ENCODE results near the gene ANTXR1.

Gene ANTXR1

GRCh38 chr2:69123182-69123581 is 110.2 kb downstream of the ANTXR1 start:
- no peak overlapping the region for H3K27ac ChIP-seq
- TF ChIP-seq CTCF (IDR thresholded peaks at IDR 0.05; ENCODE audit: low read depth, low read length): no peak
- DNase-seq: no peak
- no peaks in the 10 kb centered on the region for H3K36me3 ChIP-seq
- H3K9me3 ChIP-seq (ENCODE audit: severe bottlenecking): no peaks in the 10 kb centered on the region
- no peak overlapping the region for H3K4me3 ChIP-seq (ENCODE audit: low read depth, low read length)
- H3K27me3 ChIP-seq (ENCODE audit: insufficient read depth, low read depth, severe bottlenecking): no peaks in the 10 kb centered on the region

GRCh38 chr2:69124343-69124742 is 111.4 kb downstream of the ANTXR1 start:
- Histone ChIP-seq H3K36me3 (no peaks in the 10 kb centered on the region; the same call in 1 of the 2 replicates), H3K4me3 (ENCODE audit: low read depth, low read length) (no peak overlapping the region), H3K27me3 (ENCODE audit: insufficient read depth, low read depth, severe bottlenecking) (no peaks in the 10 kb centered on the region), H3K27ac (no peak overlapping the region), H3K9me3 (ENCODE audit: severe bottlenecking) (no peaks in the 10 kb centered on the region)
- no peak for TF ChIP-seq CTCF (IDR thresholded peaks at IDR 0.05; ENCODE audit: low read depth, low read length)
- DNase-seq: no peak

GRCh38 chr2:69125816-69126215 is 112.8 kb downstream of the ANTXR1 start:
- TF ChIP-seq CTCF (IDR thresholded peaks at IDR 0.05; ENCODE audit: low read depth, low read length): no peak
- no peak for DNase-seq
- Histone ChIP-seq H3K27me3 (ENCODE audit: insufficient read depth, low read depth, severe bottlenecking) (no peaks in the 10 kb centered on the region), H3K4me3 (ENCODE audit: low read depth, low read length) (no peak overlapping the region), H3K36me3 (no peaks in the 10 kb centered on the region; the same call in 1 of the 2 replicates), H3K9me3 (ENCODE audit: severe bottlenecking) (no peaks in the 10 kb centered on the region), H3K27ac (no peak overlapping the region)

- TF ChIP-seq CTCF (IDR thresholded peaks at IDR 0.05; ENCODE audit: low read depth, low read length): no peak
- Histone ChIP-seq H3K9me3 (ENCODE audit: severe bottlenecking) (no peaks in the 10 kb centered on the region), H3K27ac (no peak overlapping the region), H3K27me3 (ENCODE audit: insufficient read depth, low read depth, severe bottlenecking) (no peaks in the 10 kb centered on the region), H3K36me3 (no peaks in the 10 kb centered on the region; the same call in 1 of the 2 replicates), H3K4me3 (ENCODE audit: low read depth, low read length) (no peak overlapping the region)
- no peak for DNase-seq
Measured at GRCh38 chr2:69126341-69126740, 113.4 kb downstream of the ANTXR1 start.

- H3K27me3 ChIP-seq (ENCODE audit: insufficient read depth, low read depth, severe bottlenecking): no peaks in the 10 kb centered on the region
- H3K27ac ChIP-seq: no peak overlapping the region
Measured at GRCh38 chr2:69131452-69131851, 118.5 kb downstream of the ANTXR1 start.

More at GRCh38 chr2:69131452-69131851, 118.5 kb downstream of the ANTXR1 start:
- DNase-seq: no peak
- Histone ChIP-seq H3K4me3 (ENCODE audit: low read depth, low read length) (no peak overlapping the region), H3K9me3 (ENCODE audit: severe bottlenecking) (no peaks in the 10 kb centered on the region), H3K36me3 (no peaks in the 10 kb centered on the region; the same call in 1 of the 2 replicates)
- TF ChIP-seq CTCF (IDR thresholded peaks at IDR 0.05; ENCODE audit: low read depth, low read length): no peak
